BLaER1 treated with 17β-estradiol and CSF1 and Interleukin-3, amounts not matched to agents 10 nM and 100 nM (cell line): Measurements from ENCODE around the gene SIVA1.
"Not testable (repeated sequence)": the region's sequence is repeated elsewhere in the genome, so short reads cannot be mapped to it uniquely, and the experiment has no call there.

ENCODE experiments used
- H3K27ac ChIP-seq, 11 experiments: shearing (Covaris generic); formaldehyde crosslinking; 2 replicates each; pipeline ENCODE4 v1.8.1; 2022
- H3K27me3 ChIP-seq, 11 experiments: shearing (Covaris generic); formaldehyde crosslinking; 2 replicates each; pipeline ENCODE4 v1.8.1; 2022
- H3K36me3 ChIP-seq, 11 experiments: shearing (Covaris generic); formaldehyde crosslinking; 2 replicates each; pipeline ENCODE4 v1.8.1; 2022
- H3K4me1 ChIP-seq, 10 experiments: shearing (Covaris generic); formaldehyde crosslinking; 2 replicates each; pipeline ENCODE4 v1.8.1; 2022
- H3K4me2 ChIP-seq, 11 experiments: shearing (Covaris generic); formaldehyde crosslinking; 2 replicates each; pipeline ENCODE4 v1.8.1; 2022
- H3K4me3 ChIP-seq, 10 experiments: shearing (Covaris generic); formaldehyde crosslinking; 2 replicates each; pipeline ENCODE4 v1.8.1; 2022
- H3K9ac ChIP-seq, 11 experiments: shearing (Covaris generic); formaldehyde crosslinking; 2 replicates each; pipeline ENCODE4 v1.8.1; 2022
- H3K9me3 ChIP-seq, 11 experiments: shearing (Covaris generic); formaldehyde crosslinking; replicated peaks in 1 of 11; 2 replicates each; pipeline ENCODE4 v1.8.1; 2022
- H4K20me1 ChIP-seq, 11 experiments: shearing (Covaris generic); formaldehyde crosslinking; 2 replicates each; pipeline ENCODE4 v1.8.1; 2022
- Cebpa-rat ChIP-seq, 11 experiments: shearing (Covaris generic); IDR thresholded peaks; 2 replicates each; pipeline ENCODE4 v1.8.1; 2022

The SIVA1 gene

DNA sequence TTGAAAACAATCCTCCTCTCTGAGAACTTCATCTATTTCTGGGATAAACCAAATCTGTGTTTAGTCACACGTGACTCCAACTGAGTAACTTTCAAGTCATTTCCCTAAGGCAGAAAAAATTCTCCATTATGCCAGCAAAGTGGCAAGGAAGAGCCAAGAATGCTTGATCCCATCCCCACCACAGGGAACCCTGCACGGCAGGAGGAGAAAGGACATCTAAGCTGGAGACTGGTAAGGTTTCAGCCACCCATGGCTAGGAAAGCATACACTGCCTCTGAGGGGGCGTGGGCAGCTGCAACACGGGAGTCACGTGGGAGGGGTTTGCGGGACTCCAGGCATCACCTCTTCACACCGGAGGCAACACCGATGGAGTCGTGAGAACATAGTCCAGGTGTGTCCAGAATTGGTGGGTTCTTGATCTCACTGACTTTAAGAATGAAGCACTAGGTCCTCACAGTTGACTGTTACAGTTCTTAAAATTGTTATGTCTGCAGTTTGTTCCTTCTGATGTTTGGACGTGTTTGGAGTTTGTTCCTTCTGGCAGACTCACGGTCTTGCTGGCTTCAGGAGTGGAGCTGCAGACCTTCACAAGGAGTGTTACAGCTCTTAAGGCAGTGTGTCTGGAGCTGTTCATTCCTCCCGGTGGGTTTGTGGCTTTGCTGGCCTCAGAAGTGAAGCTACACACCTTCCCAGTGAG lies 2.7 kb upstream of the SIVA1 start:
- H3K4me3 ChIP-seq, result no peak overlapping the region
- no peaks in the 10 kb centered on the region for H3K27me3 ChIP-seq
- H3K9ac ChIP-seq, result no peak overlapping the region

GRCh38 chr14:104750753-104751057 lies 2.2 kb upstream of the SIVA1 start:
- not testable (repeated sequence) for H3K27ac ChIP-seq, H3K4me3 ChIP-seq

More for the DNA sequence above, 2.7 kb upstream of the SIVA1 start:
- Histone ChIP-seq H3K4me1 (peaks cover 29 to 55% (median 48%) of the 10 kb centered on the region in 10 experiments), H3K4me2 (no peak overlapping the region), H3K27ac (no peak overlapping the region), H3K9me3 (peaks cover 0 to 26% (median 23%) of the 10 kb centered on the region in 11 experiments; a peak in 16 of 22 replicates), H3K36me3 (peaks cover under 1 to 13% (median 9%) of the 10 kb centered on the region in 11 experiments; a peak in 17 of 22 replicates), H4K20me1 (peaks cover 13 to 22% (median 21%) of the 10 kb centered on the region in 11 experiments; a peak in 20 of 22 replicates)
- no peak for TF ChIP-seq Cebpa-rat (IDR thresholded peaks at IDR 0.05)

DNA sequence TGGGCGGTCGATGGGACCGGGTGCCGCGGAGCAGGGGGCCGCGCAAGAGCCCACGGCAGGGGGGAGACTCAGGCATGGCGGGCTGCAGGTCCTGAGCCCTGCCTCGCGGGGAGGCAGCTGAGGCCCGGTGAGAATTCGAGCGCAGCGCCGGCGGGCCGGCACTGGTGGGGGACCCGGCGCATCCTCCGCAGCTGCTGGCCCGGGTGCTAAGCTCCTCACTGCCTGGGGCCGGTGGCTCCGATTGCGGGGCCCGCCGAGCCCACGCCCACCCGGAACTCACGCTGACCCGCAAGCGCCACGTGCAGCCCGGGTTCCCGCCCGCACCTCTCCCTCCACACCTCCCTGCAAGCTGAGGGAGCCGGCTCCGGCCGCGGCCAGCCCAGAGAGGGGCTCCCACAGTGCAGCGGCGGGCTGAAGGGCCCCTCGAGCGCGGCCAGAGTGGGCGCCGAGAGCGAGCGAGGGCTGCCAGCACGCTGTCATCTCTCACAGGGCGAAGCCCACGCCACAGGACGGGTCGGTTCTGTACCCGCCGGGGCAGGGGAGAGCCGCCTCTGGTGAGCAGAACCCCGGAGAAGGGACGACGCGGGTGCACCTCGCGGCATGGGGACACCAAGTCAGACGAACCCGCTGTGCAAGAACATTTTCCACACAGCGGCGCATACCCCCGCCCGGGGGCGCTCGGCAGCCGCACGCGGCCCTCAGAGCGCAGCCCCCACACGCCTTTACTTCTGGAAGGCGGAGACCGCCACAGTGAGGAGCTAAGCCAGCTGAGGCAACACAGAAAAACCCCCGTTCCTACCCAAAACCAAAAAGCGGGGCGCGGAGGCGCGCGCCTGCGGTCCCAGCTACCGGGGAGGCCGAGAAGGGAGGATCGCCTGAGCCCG lies 1.2 kb upstream of the SIVA1 start:
- Histone ChIP-seq H3K27ac (peak overlapping the region; percentile 62 to 97 (median 93); a peak in 21 of 22 replicates), H3K9me3 (peaks cover 0 to 26% (median 23%) of the 10 kb centered on the region in 11 experiments; a peak in 16 of 22 replicates), H3K27me3 (no peaks in the 10 kb centered on the region), H3K9ac (peak overlapping the region; percentile 73 to 99 (median 97)), H3K36me3 (peaks cover 16 to 28% (median 25%) of the 10 kb centered on the region in 11 experiments), H3K4me2 (peak overlapping the region; percentile 76 to 95 (median 92)), H3K4me1 (peaks cover 43 to 64% (median 62%) of the 10 kb centered on the region in 10 experiments), H3K4me3 (peak overlapping the region; percentile 52 to 100 (median 78)), H4K20me1 (peaks cover 21 to 38% (median 37%) of the 10 kb centered on the region in 11 experiments; a peak in 20 of 22 replicates)
- TF ChIP-seq Cebpa-rat (IDR thresholded peaks at IDR 0.05), result no peak

More at GRCh38 chr14:104750753-104751057, 2.2 kb upstream of the SIVA1 start:
- peaks cover 5 to 18% (median 14%) of the 10 kb centered on the region in 11 experiments for H3K36me3 ChIP-seq
- H3K4me1 ChIP-seq, result peaks cover 34 to 60% (median 53%) of the 10 kb centered on the region in 10 experiments
- not testable (repeated sequence) for H3K27me3 ChIP-seq, H3K9ac ChIP-seq, H3K4me2 ChIP-seq
- peaks cover 0 to 26% (median 23%) of the 10 kb centered on the region in 11 experiments; a peak in 16 of 22 replicates for H3K9me3 ChIP-seq
- peaks cover 18 to 27% (median 26%) of the 10 kb centered on the region in 11 experiments; a peak in 20 of 22 replicates for H4K20me1 ChIP-seq

- Histone ChIP-seq H3K36me3 (peaks cover 22 to 34% (median 30%) of the 10 kb centered on the region in 11 experiments), H3K27me3 (no peaks in the 10 kb centered on the region), H3K27ac (peak overlapping the region; percentile 62 to 97 (median 93); a peak in 21 of 22 replicates), H3K4me3 (peak overlapping the region; percentile 52 to 100 (median 78)), H3K9me3 (peaks cover 0 to 26% (median 23%) of the 10 kb centered on the region in 11 experiments; a peak in 16 of 22 replicates), H3K9ac (peak overlapping the region; percentile 73 to 99 (median 97)), H3K4me2 (peak overlapping the region; percentile 76 to 95 (median 92)), H3K4me1 (peaks cover 43 to 69% (median 67%) of the 10 kb centered on the region in 10 experiments), H4K20me1 (peaks cover 21 to 44% (median 42%) of the 10 kb centered on the region in 11 experiments; a peak in 20 of 22 replicates)
- no peak for TF ChIP-seq Cebpa-rat (IDR thresholded peaks at IDR 0.05)
Observed at GRCh38 chr14:104752423-104752734, 568 bp upstream of the SIVA1 start.

DNA sequence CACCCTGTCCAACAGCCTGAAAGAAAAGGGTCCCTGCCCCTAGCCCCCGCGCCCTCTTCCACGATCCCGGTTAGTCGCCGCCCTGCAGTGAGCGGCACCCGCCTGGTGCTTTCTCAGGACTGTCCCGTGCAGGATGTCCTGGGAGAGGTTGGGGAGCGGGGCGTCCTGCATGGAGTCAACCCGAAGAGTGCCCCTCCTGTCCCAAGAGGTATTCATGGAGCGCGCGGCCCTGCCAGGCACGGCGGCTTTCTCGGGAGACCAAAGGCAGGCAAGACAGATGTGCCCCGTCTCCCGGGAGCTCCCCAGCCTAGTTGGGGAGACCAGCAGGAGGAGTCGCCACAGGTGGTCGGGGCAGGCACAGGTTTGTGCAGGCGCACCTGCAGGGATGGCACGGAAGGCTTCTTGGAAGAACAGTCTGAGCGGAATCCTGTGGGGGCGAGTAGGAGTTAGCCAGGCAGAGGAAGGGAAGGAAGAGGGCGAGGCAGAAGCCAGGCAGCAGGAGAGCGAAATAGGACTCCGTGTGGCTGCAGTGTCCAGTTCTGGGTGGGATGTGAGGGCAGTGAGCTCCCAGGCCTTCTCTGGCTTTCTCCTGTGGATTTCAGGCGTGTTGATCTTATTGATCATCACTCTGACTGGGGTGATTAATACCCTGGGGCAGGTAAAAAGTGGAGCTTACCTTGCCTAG lies 723 bp downstream of the SIVA1 start:
- TF ChIP-seq Cebpa-rat (IDR thresholded peaks at IDR 0.05), result no peak
- peak overlapping the region; percentile 91 to 99 (median 97) for H3K4me2 ChIP-seq

GRCh38 chr14:104754213-104754851 lies 1.4 kb downstream of the SIVA1 start:
- H3K27ac ChIP-seq, result peak overlapping the region in 9 of 11 experiments; percentile 86 to 95 (median 93); a peak in 17 of 22 replicates
- peak overlapping the region; percentile 92 to 100 (median 98) for H3K4me3 ChIP-seq
- peaks cover 37 to 57% (median 51%) of the 10 kb centered on the region in 10 experiments for H3K4me1 ChIP-seq
- H3K36me3 ChIP-seq, result peaks cover 40 to 54% (median 50%) of the 10 kb centered on the region in 11 experiments
- H3K27me3 ChIP-seq, result no peaks in the 10 kb centered on the region
- peak overlapping the region; percentile 91 to 99 (median 97) for H3K4me2 ChIP-seq
- H3K9ac ChIP-seq, result peak overlapping the region; percentile 91 to 99 (median 97)
- peaks cover 0 to 26% (median 23%) of the 10 kb centered on the region in 11 experiments; a peak in 16 of 22 replicates for H3K9me3 ChIP-seq
- no peak for TF ChIP-seq Cebpa-rat (IDR thresholded peaks at IDR 0.05)
- peaks cover 21 to 63% (median 61%) of the 10 kb centered on the region in 11 experiments; a peak in 20 of 22 replicates for H4K20me1 ChIP-seq

More for the DNA sequence above, 723 bp downstream of the SIVA1 start:
- peak overlapping the region; percentile 82 to 95 (median 93) for H3K27ac ChIP-seq
- H3K4me3 ChIP-seq, result peak overlapping the region; percentile 92 to 100 (median 98)
- H4K20me1 ChIP-seq, result peaks cover 21 to 57% (median 55%) of the 10 kb centered on the region in 11 experiments; a peak in 20 of 22 replicates
- no peaks in the 10 kb centered on the region for H3K27me3 ChIP-seq
- peaks cover 0 to 26% (median 23%) of the 10 kb centered on the region in 11 experiments; a peak in 16 of 22 replicates for H3K9me3 ChIP-seq
- peaks cover 39 to 64% (median 58%) of the 10 kb centered on the region in 10 experiments for H3K4me1 ChIP-seq
- H3K9ac ChIP-seq, result peak overlapping the region; percentile 91 to 99 (median 97)
- peaks cover 33 to 47% (median 43%) of the 10 kb centered on the region in 11 experiments for H3K36me3 ChIP-seq

DNA sequence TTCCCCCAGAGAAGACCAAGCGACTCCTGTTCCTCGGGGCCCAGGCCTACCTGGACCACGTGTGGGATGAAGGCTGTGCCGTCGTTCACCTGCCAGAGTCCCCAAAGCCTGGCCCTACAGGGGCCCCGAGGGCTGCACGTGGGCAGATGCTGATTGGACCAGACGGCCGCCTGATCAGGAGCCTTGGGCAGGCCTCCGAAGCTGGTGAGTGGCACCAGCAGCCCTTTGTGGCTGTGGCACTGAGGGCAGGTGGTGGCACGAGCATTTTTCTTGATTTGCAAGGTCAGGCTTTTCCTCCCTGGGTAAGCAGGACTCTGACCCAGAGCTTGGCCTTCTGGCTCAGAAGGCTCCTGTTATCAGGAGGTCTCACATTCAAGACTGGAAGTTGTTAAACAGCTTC lies 2.7 kb downstream of the SIVA1 start:
- H3K27ac ChIP-seq, result peak overlapping the region in 2 of 11 experiments; percentile 6 to 53; a peak in 2 of 22 replicates
- H4K20me1 ChIP-seq, result peaks cover 21 to 76% (median 70%) of the 10 kb centered on the region in 11 experiments; a peak in 20 of 22 replicates
- H3K9ac ChIP-seq, result peak overlapping the region in 10 of 11 experiments; percentile 92 to 99 (median 98); a peak in 18 of 22 replicates
- no peaks in the 10 kb centered on the region for H3K27me3 ChIP-seq
- 0 out of 20 replicates have a peak overlapping the region, but pooled peaks of 1 of the 10 experiments have one; percentile 98 for H3K4me3 ChIP-seq
- peaks cover 37 to 54% (median 49%) of the 10 kb centered on the region in 10 experiments for H3K4me1 ChIP-seq
- no peak for TF ChIP-seq Cebpa-rat (IDR thresholded peaks at IDR 0.05)
- H3K4me2 ChIP-seq, result peak overlapping the region in 10 of 11 experiments; percentile 91 to 99 (median 96); a peak in 18 of 22 replicates
- H3K9me3 ChIP-seq, result peaks cover 0 to 13% (median 12%) of the 10 kb centered on the region in 11 experiments; a peak in 16 of 22 replicates
- peaks cover 49 to 66% (median 62%) of the 10 kb centered on the region in 11 experiments for H3K36me3 ChIP-seq
